ENCODE measurements around the gene UBXN7.

The UBXN7 gene

GRCh38 chr3:196326936-196327335, 105.3 kb downstream of the UBXN7 start:
- H2AK5ac ChIP-seq (ENCODE audit: low read length) = no peak overlapping the region
- H3K4me1 ChIP-seq (ENCODE audit: control insufficient read depth in 1 of 2, insufficient read depth in 2 of 2, low read length in 2 of 2) = peaks cover 0 to 4% of the 10 kb centered on the region in 2 experiments
- DNase-seq = no peak
- H3K79me1 ChIP-seq (ENCODE audit: low read length) = no peaks in the 10 kb centered on the region
- no peak overlapping the region for H3K18ac ChIP-seq (ENCODE audit: low read length)
- no peak overlapping the region for H3K4me3 ChIP-seq (ENCODE audit: low read depth, low read length)
- H3K9ac ChIP-seq (ENCODE audit: low read length) = no peak overlapping the region
- WGBS (ENCODE audit: extremely low coverage, insufficient coverage, insufficient read length) = no CpG with 5 or more reads among the region's 9 CpGs
- H3K23ac ChIP-seq (ENCODE audit: low read length) = no peak overlapping the region
- H3K27me3 ChIP-seq (ENCODE audit: insufficient read depth, low read length) = no peaks in the 10 kb centered on the region
- H4K12ac ChIP-seq (ENCODE audit: low read depth, low read length) = no peak overlapping the region
- no peak overlapping the region for H3K27ac ChIP-seq (ENCODE audit: low read depth, low read length)
- H2AFZ ChIP-seq (ENCODE audit: insufficient read depth, low read length, poor library complexity) = no peak overlapping the region
- H2BK12ac ChIP-seq (ENCODE audit: low read length) = no peak overlapping the region
- H3K36me3 ChIP-seq (ENCODE audit: control insufficient read depth in 1 of 2, insufficient read depth in 2 of 2, low read length in 2 of 2) = no peaks in the 10 kb centered on the region
- H3K79me2 ChIP-seq (ENCODE audit: control insufficient read depth, insufficient read depth, low read length, poor library complexity) = no peaks in the 10 kb centered on the region
- H2BK5ac ChIP-seq (ENCODE audit: low read depth, low read length, poor library complexity) = no peak overlapping the region
- no peak overlapping the region for H4K8ac ChIP-seq (ENCODE audit: low read depth, low read length)
- no peak overlapping the region for H3K4me2 ChIP-seq (ENCODE audit: low read length)
- peaks cover 2% of the 10 kb centered on the region for H3K9me3 ChIP-seq (ENCODE audit: insufficient read depth, low read depth, low read length)
- H4K91ac ChIP-seq (ENCODE audit: low read depth, low read length) = no peak overlapping the region
- no peak overlapping the region for H3K14ac ChIP-seq (ENCODE audit: low read length)
- H3K4ac ChIP-seq (ENCODE audit: low read depth, low read length) = no peak overlapping the region
- no peak overlapping the region for H2BK120ac ChIP-seq (ENCODE audit: insufficient read depth, low read length, poor library complexity)

GRCh38 chr3:196323691-196324090, 108.5 kb downstream of the UBXN7 start:
- no peak for DNase-seq
- Histone ChIP-seq H3K23ac (ENCODE audit: low read length) (no peak overlapping the region), H3K4me3 (ENCODE audit: low read depth, low read length) (no peak overlapping the region), H3K27ac (ENCODE audit: low read depth, low read length) (no peak overlapping the region), H3K14ac (ENCODE audit: low read length) (no peak overlapping the region), H4K12ac (ENCODE audit: low read depth, low read length) (no peak overlapping the region), H2BK120ac (ENCODE audit: insufficient read depth, low read length, poor library complexity) (no peak overlapping the region), H3K79me2 (ENCODE audit: control insufficient read depth, insufficient read depth, low read length, poor library complexity) (no peaks in the 10 kb centered on the region), H2BK5ac (ENCODE audit: low read depth, low read length, poor library complexity) (no peak overlapping the region), H4K8ac (ENCODE audit: low read depth, low read length) (no peak overlapping the region), H2AFZ (ENCODE audit: insufficient read depth, low read length, poor library complexity) (no peak overlapping the region), H2BK12ac (ENCODE audit: low read length) (no peak overlapping the region), H3K9ac (ENCODE audit: low read length) (no peak overlapping the region), H3K36me3 (ENCODE audit: control insufficient read depth in 1 of 2, insufficient read depth in 2 of 2, low read length in 2 of 2) (no peaks in the 10 kb centered on the region), H2AK5ac (ENCODE audit: low read length) (no peak overlapping the region), H3K4me1 (ENCODE audit: control insufficient read depth in 1 of 2, insufficient read depth in 2 of 2, low read length in 2 of 2) (peaks cover 0 to 6% of the 10 kb centered on the region in 2 experiments), H3K18ac (ENCODE audit: low read length) (no peak overlapping the region), H3K4me2 (ENCODE audit: low read length) (no peak overlapping the region), H3K4ac (ENCODE audit: low read depth, low read length) (no peak overlapping the region), H3K79me1 (ENCODE audit: low read length) (peaks cover 3% of the 10 kb centered on the region), H3K27me3 (ENCODE audit: insufficient read depth, low read length) (no peaks in the 10 kb centered on the region), H3K9me3 (ENCODE audit: insufficient read depth, low read depth, low read length) (peaks cover 2% of the 10 kb centered on the region), H4K91ac (ENCODE audit: low read depth, low read length) (no peak overlapping the region)
- no CpG with 5 or more reads among the region's 11 CpGs for WGBS (ENCODE audit: extremely low coverage, insufficient coverage, insufficient read length)

- Histone ChIP-seq H3K4me3 (ENCODE audit: low read depth, low read length) (no peak overlapping the region), H3K14ac (ENCODE audit: low read length) (no peak overlapping the region), H3K23ac (ENCODE audit: low read length) (no peak overlapping the region), H3K79me1 (ENCODE audit: low read length) (peaks cover 5% of the 10 kb centered on the region), H2AK5ac (ENCODE audit: low read length) (no peak overlapping the region), H2BK12ac (ENCODE audit: low read length) (no peak overlapping the region), H2AFZ (ENCODE audit: insufficient read depth, low read length, poor library complexity) (no peak overlapping the region), H3K9ac (ENCODE audit: low read length) (no peak overlapping the region), H3K4me2 (ENCODE audit: low read length) (no peak overlapping the region), H2BK5ac (ENCODE audit: low read depth, low read length, poor library complexity) (no peak overlapping the region), H4K8ac (ENCODE audit: low read depth, low read length) (no peak overlapping the region), H3K4ac (ENCODE audit: low read depth, low read length) (no peak overlapping the region), H3K9me3 (ENCODE audit: insufficient read depth, low read depth, low read length) (peaks cover 2% of the 10 kb centered on the region), H3K36me3 (ENCODE audit: control insufficient read depth in 1 of 2, insufficient read depth in 2 of 2, low read length in 2 of 2) (no peaks in the 10 kb centered on the region), H4K91ac (ENCODE audit: low read depth, low read length) (no peak overlapping the region), H3K27me3 (ENCODE audit: insufficient read depth, low read length) (no peaks in the 10 kb centered on the region), H3K4me1 (ENCODE audit: control insufficient read depth in 1 of 2, insufficient read depth in 2 of 2, low read length in 2 of 2) (peaks cover 0 to 6% of the 10 kb centered on the region in 2 experiments), H3K27ac (ENCODE audit: low read depth, low read length) (no peak overlapping the region), H3K79me2 (ENCODE audit: control insufficient read depth, insufficient read depth, low read length, poor library complexity) (no peaks in the 10 kb centered on the region), H2BK120ac (ENCODE audit: insufficient read depth, low read length, poor library complexity) (no peak overlapping the region), H3K18ac (ENCODE audit: low read length) (no peak overlapping the region), H4K12ac (ENCODE audit: low read depth, low read length) (no peak overlapping the region)
- no peak for DNase-seq
- WGBS (ENCODE audit: extremely low coverage, insufficient coverage, insufficient read length) = no CpG with 5 or more reads among the region's 4 CpGs
These were observed 109.2 kb downstream of the UBXN7 start for GRCh38 chr3:196323016-196323415.

- H3K23ac ChIP-seq (ENCODE audit: low read length) = no peak overlapping the region
- no peak overlapping the region for H3K27ac ChIP-seq (ENCODE audit: low read depth, low read length)
- no peak overlapping the region for H2BK12ac ChIP-seq (ENCODE audit: low read length)
- H3K36me3 ChIP-seq (ENCODE audit: control insufficient read depth in 1 of 2, insufficient read depth in 2 of 2, low read length in 2 of 2) = no peaks in the 10 kb centered on the region
- peaks cover 4% of the 10 kb centered on the region for H3K79me2 ChIP-seq (ENCODE audit: control insufficient read depth, insufficient read depth, low read length, poor library complexity)
- H2AK5ac ChIP-seq (ENCODE audit: low read length) = no peak overlapping the region
- no peak overlapping the region for H4K91ac ChIP-seq (ENCODE audit: low read depth, low read length)
- no peak overlapping the region for H3K4me2 ChIP-seq (ENCODE audit: low read length)
- H4K8ac ChIP-seq (ENCODE audit: low read depth, low read length) = no peak overlapping the region
- H2AFZ ChIP-seq (ENCODE audit: insufficient read depth, low read length, poor library complexity) = no peak overlapping the region
- peaks cover 13% of the 10 kb centered on the region for H3K79me1 ChIP-seq (ENCODE audit: low read length)
- no peak for DNase-seq
- WGBS (ENCODE audit: extremely low coverage, insufficient coverage, insufficient read length) = no CpG with 5 or more reads among the region's 11 CpGs
- H3K4ac ChIP-seq (ENCODE audit: low read depth, low read length) = no peak overlapping the region
- H4K12ac ChIP-seq (ENCODE audit: low read depth, low read length) = no peak overlapping the region
- no peak overlapping the region for H3K9ac ChIP-seq (ENCODE audit: low read length)
- no peaks in the 10 kb centered on the region for H3K27me3 ChIP-seq (ENCODE audit: insufficient read depth, low read length)
- H3K9me3 ChIP-seq (ENCODE audit: insufficient read depth, low read depth, low read length) = peaks cover 2% of the 10 kb centered on the region
- H2BK120ac ChIP-seq (ENCODE audit: insufficient read depth, low read length, poor library complexity) = no peak overlapping the region
- no peak overlapping the region for H3K14ac ChIP-seq (ENCODE audit: low read length)
- no peak overlapping the region for H3K18ac ChIP-seq (ENCODE audit: low read length)
- H2BK5ac ChIP-seq (ENCODE audit: low read depth, low read length, poor library complexity) = no peak overlapping the region
- no peak overlapping the region for H3K4me3 ChIP-seq (ENCODE audit: low read depth, low read length)
- peaks cover 0 to 2% of the 10 kb centered on the region in 2 experiments for H3K4me1 ChIP-seq (ENCODE audit: control insufficient read depth in 1 of 2, insufficient read depth in 2 of 2, low read length in 2 of 2)
These were observed 111.1 kb downstream of the UBXN7 start for GRCh38 chr3:196321162-196321561.

All from trophoblast cell (in vitro differentiated cells and primary cell).